ENCODE results near the gene OR10H3.
"Not testable (repeated sequence)": the region's sequence is repeated elsewhere in the genome, so short reads cannot be mapped to it uniquely, and the experiment has no call there.

The OR10H3 gene

GRCh38 chr19:15759962-15760565 lies 22.3 kb downstream of the OR10H3 start:
- Histone ChIP-seq H3K27ac (ENCODE audit: low read depth, low read length) (no peak overlapping the region), H3K9me3 (ENCODE audit: insufficient read depth, low read length) (no peaks in the 10 kb centered on the region), H3K4me2 (ENCODE audit: low read depth, low read length, poor library complexity, severe bottlenecking) (no peak overlapping the region), H3K27me3 (ENCODE audit: low read length) (no peaks in the 10 kb centered on the region), H4K20me1 (ENCODE audit: low read depth, low read length) (peaks cover 5% of the 10 kb centered on the region; the same call in 1 of the 2 replicates), H3K9me2 (replicated peaks; ENCODE audit: insufficient read depth, low read length) (no peaks in the 10 kb centered on the region), H3K36me3 (ENCODE audit: low read length) (no peaks in the 10 kb centered on the region), H3K4me3 (ENCODE audit: insufficient read depth, low read length, poor library complexity, severe bottlenecking) (no peak overlapping the region), H3F3A (ENCODE audit: insufficient read depth) (no peaks in the 10 kb centered on the region), H3K79me2 (ENCODE audit: insufficient read depth, low read length) (no peaks in the 10 kb centered on the region), H2AFZ (ENCODE audit: low read depth, low read length, severe bottlenecking) (no peak overlapping the region), H3K9ac (ENCODE audit: low read length) (no peak overlapping the region)
- TF ChIP-seq CTCF (IDR thresholded peaks at IDR 0.05; ENCODE audit: insufficient read depth, low read length, poor library complexity, severe bottlenecking) (no peak), EZH2phosphoT487 (conservative IDR thresholded peaks at IDR 0.05; ENCODE audit: low read length) (no peak)

GRCh38 chr19:15769586-15769985 lies 31.8 kb downstream of the OR10H3 start:
- Histone ChIP-seq H3K27ac (ENCODE audit: low read depth, low read length) (no peak overlapping the region), H3F3A (ENCODE audit: insufficient read depth) (no peaks in the 10 kb centered on the region), H4K20me1 (ENCODE audit: low read depth, low read length) (no peaks in the 10 kb centered on the region), H3K4me3 (ENCODE audit: insufficient read depth, low read length, poor library complexity, severe bottlenecking) (no peak overlapping the region), H3K4me2 (ENCODE audit: low read depth, low read length, poor library complexity, severe bottlenecking) (no peak overlapping the region), H3K36me3 (ENCODE audit: low read length) (no peaks in the 10 kb centered on the region), H2AFZ (ENCODE audit: low read depth, low read length, severe bottlenecking) (no peak overlapping the region), H3K79me2 (ENCODE audit: insufficient read depth, low read length) (no peaks in the 10 kb centered on the region), H3K9ac (ENCODE audit: low read length) (no peak overlapping the region), H3K9me3 (ENCODE audit: insufficient read depth, low read length) (no peaks in the 10 kb centered on the region), H3K9me2 (replicated peaks; ENCODE audit: insufficient read depth, low read length) (no peaks in the 10 kb centered on the region), H3K27me3 (ENCODE audit: low read length) (no peaks in the 10 kb centered on the region)
- no peak for TF ChIP-seq CTCF (IDR thresholded peaks at IDR 0.05; ENCODE audit: insufficient read depth, low read length, poor library complexity, severe bottlenecking)
- no peak for TF ChIP-seq EZH2phosphoT487 (conservative IDR thresholded peaks at IDR 0.05; ENCODE audit: low read length)

- H3K4me3 ChIP-seq (ENCODE audit: insufficient read depth, low read length, poor library complexity, severe bottlenecking); H3K9me2 ChIP-seq (replicated peaks; ENCODE audit: insufficient read depth, low read length); H3K27ac ChIP-seq (ENCODE audit: low read depth, low read length); H3F3A ChIP-seq (ENCODE audit: insufficient read depth); H3K27me3 ChIP-seq (ENCODE audit: low read length); H3K9ac ChIP-seq (ENCODE audit: low read length); H2AFZ ChIP-seq (ENCODE audit: low read depth, low read length, severe bottlenecking); H3K36me3 ChIP-seq (ENCODE audit: low read length); H3K79me2 ChIP-seq (ENCODE audit: insufficient read depth, low read length); H3K9me3 ChIP-seq (ENCODE audit: insufficient read depth, low read length); H3K4me2 ChIP-seq (ENCODE audit: low read depth, low read length, poor library complexity, severe bottlenecking); H4K20me1 ChIP-seq (ENCODE audit: low read depth, low read length): not testable (repeated sequence)
Observed at GRCh38 chr19:15774159-15774558, 36.4 kb downstream of the OR10H3 start.

GRCh38 chr19:15775249-15775648 lies 37.5 kb downstream of the OR10H3 start:
- H3K4me3 ChIP-seq (ENCODE audit: insufficient read depth, low read length, poor library complexity, severe bottlenecking) = no peak overlapping the region
- no peaks in the 10 kb centered on the region for H3F3A ChIP-seq (ENCODE audit: insufficient read depth)
- H3K36me3 ChIP-seq (ENCODE audit: low read length) = no peaks in the 10 kb centered on the region
- H3K9ac ChIP-seq (ENCODE audit: low read length) = no peak overlapping the region
- no peak overlapping the region for H2AFZ ChIP-seq (ENCODE audit: low read depth, low read length, severe bottlenecking)
- H3K9me3 ChIP-seq (ENCODE audit: insufficient read depth, low read length) = no peaks in the 10 kb centered on the region
- no peak overlapping the region for H3K27ac ChIP-seq (ENCODE audit: low read depth, low read length)
- H3K79me2 ChIP-seq (ENCODE audit: insufficient read depth, low read length) = no peaks in the 10 kb centered on the region
- H3K27me3 ChIP-seq (ENCODE audit: low read length) = no peaks in the 10 kb centered on the region
- TF ChIP-seq CTCF (IDR thresholded peaks at IDR 0.05; ENCODE audit: insufficient read depth, low read length, poor library complexity, severe bottlenecking) (no peak), EZH2phosphoT487 (conservative IDR thresholded peaks at IDR 0.05; ENCODE audit: low read length) (no peak)
- H3K4me2 ChIP-seq (ENCODE audit: low read depth, low read length, poor library complexity, severe bottlenecking) = no peak overlapping the region
- H3K9me2 ChIP-seq (replicated peaks; ENCODE audit: insufficient read depth, low read length) = no peaks in the 10 kb centered on the region
- no peaks in the 10 kb centered on the region for H4K20me1 ChIP-seq (ENCODE audit: low read depth, low read length)
